ENCODE data around the gene OR51G1.

OR51G1 gene

DNA sequence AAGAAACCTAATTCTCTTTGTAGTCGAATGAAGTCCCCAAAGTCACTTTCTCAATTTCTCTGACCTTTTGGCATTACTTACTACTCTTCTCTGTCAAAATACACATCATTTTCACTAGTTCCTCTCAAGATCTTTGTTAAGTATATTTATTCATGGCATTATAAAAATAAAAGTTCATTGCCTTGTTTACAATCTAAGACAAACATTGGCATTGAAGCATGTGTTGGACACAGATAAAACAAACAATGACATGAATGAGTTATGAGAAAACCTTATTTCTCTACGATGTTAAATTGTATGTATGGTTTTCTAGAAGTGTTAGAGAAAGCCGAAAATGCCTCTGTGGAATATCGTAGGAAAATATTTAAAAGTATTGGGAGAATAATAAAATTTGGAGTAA, 8.6 kb upstream of the OR51G1 start:
- TF ChIP-seq CTCF (IDR thresholded peaks at IDR 0.05; ENCODE audit: insufficient read depth, low read depth, low read length, missing control alignments), result no peak
- DNase-seq (ENCODE audit: low read depth), result no peak
- H3K4me3 ChIP-seq (ENCODE audit: low read length), result no peak overlapping the region

GRCh38 chr11:4926608-4927007, 2.5 kb upstream of the OR51G1 start:
- DNase-seq (ENCODE audit: low read depth), result peak; percentile 14
- TF ChIP-seq CTCF (IDR thresholded peaks at IDR 0.05; ENCODE audit: insufficient read depth, low read depth, low read length, missing control alignments), result no peak
- no peak overlapping the region for H3K4me3 ChIP-seq (ENCODE audit: low read length)

DNA sequence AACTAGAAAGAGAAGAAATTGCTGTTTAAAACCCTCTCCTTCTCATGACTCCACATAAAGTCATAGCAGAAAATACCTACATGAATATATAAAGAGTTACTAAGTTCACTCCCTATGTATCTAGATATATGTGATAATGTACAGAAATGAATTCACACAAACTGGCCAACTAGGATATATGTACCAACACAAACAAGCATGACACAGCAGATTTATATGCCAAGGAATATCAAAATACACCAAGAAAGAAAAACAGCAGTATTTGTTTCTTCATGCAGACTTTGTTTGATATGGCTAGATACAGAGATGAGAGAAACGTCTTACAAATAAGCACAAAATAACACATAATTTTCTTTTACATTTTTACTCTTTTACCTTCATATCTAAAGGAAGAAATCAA, 1.8 kb downstream of the OR51G1 start:
- no peak for DNase-seq (ENCODE audit: low read depth)
- no peak for TF ChIP-seq CTCF (IDR thresholded peaks at IDR 0.05; ENCODE audit: insufficient read depth, low read depth, low read length, missing control alignments)
- no peak overlapping the region for H3K4me3 ChIP-seq (ENCODE audit: low read length)

DNA sequence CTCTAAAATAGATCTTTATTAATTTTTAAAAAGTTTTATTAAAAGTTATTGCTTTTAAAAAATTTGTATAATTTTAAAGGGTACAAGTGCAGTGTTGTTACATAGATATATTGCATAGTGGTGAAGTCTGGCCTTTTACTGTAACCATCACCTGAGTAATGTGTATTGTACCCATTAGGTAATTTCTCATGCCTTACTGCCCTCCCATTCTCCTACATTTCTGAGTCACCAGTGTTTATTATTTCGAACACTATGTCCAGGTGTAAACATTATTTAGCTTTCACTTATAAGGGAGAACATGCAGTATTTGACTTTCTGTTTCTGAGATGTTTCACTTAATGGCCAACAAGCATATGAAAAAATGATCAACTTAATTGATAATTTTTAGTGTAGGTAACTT, 2.3 kb downstream of the OR51G1 start:
- TF ChIP-seq CTCF (IDR thresholded peaks at IDR 0.05; ENCODE audit: insufficient read depth, low read depth, low read length, missing control alignments), result no peak
- H3K4me3 ChIP-seq (ENCODE audit: low read length), result no peak overlapping the region
- peak; percentile 30 for DNase-seq (ENCODE audit: low read depth)

GRCh38 chr11:4919250-4919649, 4.9 kb downstream of the OR51G1 start, which contains the start of gene OR51G2:
TSS of gene OR51G2 (minus strand) at chr11:4919350. CDS start at chr11:4915663, 3,687 bp downstream.
- no peak for DNase-seq (ENCODE audit: low read depth)
- TF ChIP-seq CTCF (IDR thresholded peaks at IDR 0.05; ENCODE audit: insufficient read depth, low read depth, low read length, missing control alignments), result no peak

DNA sequence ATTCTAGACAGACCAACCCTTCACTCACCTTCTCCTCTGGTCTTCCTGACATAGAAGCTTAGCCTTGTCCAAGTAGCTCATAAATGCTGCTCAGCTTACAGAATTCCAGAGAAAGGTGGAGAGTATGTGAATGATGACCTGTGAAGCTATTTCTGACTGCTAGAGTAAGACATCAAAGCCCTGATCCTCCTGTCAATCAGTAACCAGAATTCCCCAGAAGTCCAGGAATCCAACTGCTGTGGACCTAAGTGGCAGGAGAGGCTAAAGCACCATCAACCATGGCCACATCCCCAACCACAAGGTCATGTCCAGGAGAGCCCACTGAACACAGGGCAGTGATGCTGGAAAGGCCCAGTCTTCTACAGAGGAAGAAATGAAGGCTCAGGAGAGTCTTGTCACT, 7.6 kb downstream of the OR51G1 start:
- H3K4me3 ChIP-seq (ENCODE audit: low read length), result no peak overlapping the region
- no peak for DNase-seq (ENCODE audit: low read depth)
- TF ChIP-seq CTCF (IDR thresholded peaks at IDR 0.05; ENCODE audit: insufficient read depth, low read depth, low read length, missing control alignments), result no peak

More at GRCh38 chr11:4919250-4919649, 4.9 kb downstream of the OR51G1 start, which contains the start of gene OR51G2:
- no peak within 1 kb of the TSS for H3K4me3 ChIP-seq (ENCODE audit: low read length)

GRCh38 chr11:4903484-4903883, 20.7 kb downstream of the OR51G1 start, which contains the start of gene OR51A7:
TSS of gene OR51A7 (plus strand) at chr11:4903783. CDS start at chr11:4907370, 3,587 bp downstream.
- no peak for TF ChIP-seq CTCF (IDR thresholded peaks at IDR 0.05; ENCODE audit: insufficient read depth, low read depth, low read length, missing control alignments)
- no peak within 1 kb of the TSS for H3K4me3 ChIP-seq (ENCODE audit: low read length)
- no peak for DNase-seq (ENCODE audit: low read depth)
